ENCODE data around the gene NEO1. TPM values are rescaled to one million over a fixed set of nuclear protein-coding genes. Genes with fewer than 3 reads are reported as not detected.

Gene NEO1, protein sequence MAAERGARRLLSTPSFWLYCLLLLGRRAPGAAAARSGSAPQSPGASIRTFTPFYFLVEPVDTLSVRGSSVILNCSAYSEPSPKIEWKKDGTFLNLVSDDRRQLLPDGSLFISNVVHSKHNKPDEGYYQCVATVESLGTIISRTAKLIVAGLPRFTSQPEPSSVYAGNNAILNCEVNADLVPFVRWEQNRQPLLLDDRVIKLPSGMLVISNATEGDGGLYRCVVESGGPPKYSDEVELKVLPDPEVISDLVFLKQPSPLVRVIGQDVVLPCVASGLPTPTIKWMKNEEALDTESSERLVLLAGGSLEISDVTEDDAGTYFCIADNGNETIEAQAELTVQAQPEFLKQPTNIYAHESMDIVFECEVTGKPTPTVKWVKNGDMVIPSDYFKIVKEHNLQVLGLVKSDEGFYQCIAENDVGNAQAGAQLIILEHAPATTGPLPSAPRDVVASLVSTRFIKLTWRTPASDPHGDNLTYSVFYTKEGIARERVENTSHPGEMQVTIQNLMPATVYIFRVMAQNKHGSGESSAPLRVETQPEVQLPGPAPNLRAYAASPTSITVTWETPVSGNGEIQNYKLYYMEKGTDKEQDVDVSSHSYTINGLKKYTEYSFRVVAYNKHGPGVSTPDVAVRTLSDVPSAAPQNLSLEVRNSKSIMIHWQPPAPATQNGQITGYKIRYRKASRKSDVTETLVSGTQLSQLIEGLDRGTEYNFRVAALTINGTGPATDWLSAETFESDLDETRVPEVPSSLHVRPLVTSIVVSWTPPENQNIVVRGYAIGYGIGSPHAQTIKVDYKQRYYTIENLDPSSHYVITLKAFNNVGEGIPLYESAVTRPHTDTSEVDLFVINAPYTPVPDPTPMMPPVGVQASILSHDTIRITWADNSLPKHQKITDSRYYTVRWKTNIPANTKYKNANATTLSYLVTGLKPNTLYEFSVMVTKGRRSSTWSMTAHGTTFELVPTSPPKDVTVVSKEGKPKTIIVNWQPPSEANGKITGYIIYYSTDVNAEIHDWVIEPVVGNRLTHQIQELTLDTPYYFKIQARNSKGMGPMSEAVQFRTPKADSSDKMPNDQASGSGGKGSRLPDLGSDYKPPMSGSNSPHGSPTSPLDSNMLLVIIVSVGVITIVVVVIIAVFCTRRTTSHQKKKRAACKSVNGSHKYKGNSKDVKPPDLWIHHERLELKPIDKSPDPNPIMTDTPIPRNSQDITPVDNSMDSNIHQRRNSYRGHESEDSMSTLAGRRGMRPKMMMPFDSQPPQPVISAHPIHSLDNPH (N-terminal part only)
- polyA plus RNA-seq (2013): 14.9 and 15.3 TPM in 2 replicates

DNA sequence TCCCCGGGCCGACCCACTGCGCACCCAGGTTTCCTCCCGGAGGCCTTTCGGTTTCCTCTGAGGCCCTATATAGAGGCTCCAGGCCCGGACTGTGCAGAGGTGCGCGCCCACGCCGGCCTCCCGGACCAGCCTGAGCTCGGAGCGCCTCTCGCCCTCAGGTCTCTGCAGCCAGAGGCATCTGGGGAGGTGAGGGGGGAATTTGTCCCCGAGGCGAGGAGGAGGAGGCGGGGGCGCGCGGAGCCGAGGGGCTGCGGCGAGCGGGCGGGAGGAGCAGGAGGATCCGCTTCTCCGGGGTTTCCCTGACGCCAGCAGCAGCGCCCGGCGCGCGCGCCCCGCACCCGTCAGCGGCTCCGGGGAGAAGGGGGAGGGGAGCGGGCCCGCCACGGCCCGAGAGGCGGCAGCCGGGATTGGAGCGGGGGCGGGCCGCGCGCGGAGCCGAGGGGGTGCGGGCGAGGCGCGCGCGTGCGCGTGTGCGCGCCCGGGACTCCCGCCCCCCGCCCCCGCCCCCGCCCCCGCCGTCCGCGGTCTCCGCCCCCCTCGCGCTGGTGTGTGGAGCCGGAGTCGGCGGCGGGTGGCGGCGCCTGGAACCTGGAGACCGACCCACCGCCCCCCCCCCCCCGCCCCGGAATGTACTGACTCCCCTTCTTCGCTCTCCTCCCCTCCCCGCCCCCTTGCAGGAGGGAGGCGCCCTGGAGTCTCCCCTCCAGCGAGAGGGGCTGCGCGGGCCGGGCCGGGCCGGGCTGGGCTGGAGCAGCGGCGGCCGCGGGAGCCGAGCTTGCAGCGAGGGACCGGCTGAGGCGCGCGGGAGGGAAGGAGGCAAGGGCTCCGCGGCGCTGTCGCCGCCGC, at the start of gene NEO1:
TSS of gene NEO1 (plus strand) at position 657 of the 846 bp plus-strand sequence. CDS start 213 bp downstream, outside the sequence.
- peak within 1 kb of the TSS; percentile 60 for H3K4ac ChIP-seq (ENCODE audit: low read depth, low read length)

DNA sequence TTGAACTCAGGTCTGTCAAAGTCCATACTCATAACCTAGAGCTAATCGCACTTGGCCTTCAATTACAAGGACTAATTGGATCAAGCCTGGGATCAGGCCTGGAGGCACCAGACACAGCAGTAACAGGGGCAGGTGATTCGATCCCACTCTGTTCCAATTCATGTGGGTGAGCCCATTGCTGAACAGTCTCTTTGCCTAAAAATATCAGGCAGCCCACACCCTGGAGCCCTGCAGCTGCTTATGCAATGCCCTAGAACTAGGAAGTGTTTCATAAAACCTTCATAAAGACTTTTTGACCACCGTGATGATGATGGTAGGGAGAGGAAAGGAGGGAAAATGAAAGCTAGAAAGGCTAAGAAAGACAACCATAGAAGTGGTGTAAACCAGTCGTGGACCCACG, 47.8 kb upstream of the NEO1 start:
- Histone ChIP-seq H3K4ac (ENCODE audit: low read depth, low read length) (no peak overlapping the region), H2AK5ac (ENCODE audit: low read length) (no peak overlapping the region), H3K4me2 (ENCODE audit: low read length) (no peak overlapping the region), H3K79me1 (ENCODE audit: low read length) (no peaks in the 10 kb centered on the region), H2BK12ac (ENCODE audit: low read length) (no peak overlapping the region), H4K12ac (ENCODE audit: low read depth, low read length) (no peak overlapping the region), H3K4me3 (ENCODE audit: low read depth, low read length) (no peak overlapping the region), H3K9ac (ENCODE audit: low read length) (no peak overlapping the region), H4K91ac (ENCODE audit: low read depth, low read length) (no peak overlapping the region), H2BK5ac (ENCODE audit: low read depth, low read length, poor library complexity) (no peak overlapping the region), H3K9me3 (ENCODE audit: insufficient read depth, low read depth, low read length) (no peaks in the 10 kb centered on the region), H4K8ac (ENCODE audit: low read depth, low read length) (no peak overlapping the region), H3K14ac (ENCODE audit: low read length) (no peak overlapping the region), H2AFZ (ENCODE audit: insufficient read depth, low read length, poor library complexity) (no peak overlapping the region), H3K79me2 (ENCODE audit: control insufficient read depth, insufficient read depth, low read length, poor library complexity) (no peaks in the 10 kb centered on the region), H3K18ac (ENCODE audit: low read length) (no peak overlapping the region), H3K23ac (ENCODE audit: low read length) (no peak overlapping the region), H2BK120ac (ENCODE audit: insufficient read depth, low read length, poor library complexity) (no peak overlapping the region), H3K27ac (ENCODE audit: low read depth, low read length) (no peak overlapping the region), H3K4me1 (ENCODE audit: control insufficient read depth in 1 of 2, insufficient read depth in 2 of 2, low read length in 2 of 2) (no peaks in the 10 kb centered on the region), H3K27me3 (ENCODE audit: insufficient read depth, low read length) (no peaks in the 10 kb centered on the region), H3K36me3 (ENCODE audit: control insufficient read depth in 1 of 2, insufficient read depth in 2 of 2, low read length in 2 of 2) (no peaks in the 10 kb centered on the region)
- no CpG with 5 or more reads among the region's 5 CpGs for WGBS (ENCODE audit: extremely low coverage, insufficient coverage, insufficient read length)
- DNase-seq: no peak

More for the DNA sequence above, at the start of gene NEO1:
- H3K18ac ChIP-seq (ENCODE audit: low read length): peak within 1 kb of the TSS; percentile 76
- no peaks in the 10 kb centered on the region for H3K27me3 ChIP-seq (ENCODE audit: insufficient read depth, low read length)
- no CpG with 5 or more reads among the region's 108 CpGs for WGBS (ENCODE audit: extremely low coverage, insufficient coverage, insufficient read length)
- H3K9me3 ChIP-seq (ENCODE audit: insufficient read depth, low read depth, low read length): no peaks in the 10 kb centered on the region
- peak within 1 kb of the TSS; percentile 79 for H4K91ac ChIP-seq (ENCODE audit: low read depth, low read length)
- peak within 1 kb of the TSS; percentile 95 for H3K4me3 ChIP-seq (ENCODE audit: low read depth, low read length)
- H3K27ac ChIP-seq (ENCODE audit: low read depth, low read length): peak within 1 kb of the TSS; percentile 84
- DNase-seq: peak; percentile 71 to 76
- peaks cover 2% of the 10 kb centered on the region for H3K79me2 ChIP-seq (ENCODE audit: control insufficient read depth, insufficient read depth, low read length, poor library complexity)
- no peak within 1 kb of the TSS for H3K23ac ChIP-seq (ENCODE audit: low read length)
- no peak within 1 kb of the TSS for H2AK5ac ChIP-seq (ENCODE audit: low read length)
- peak within 1 kb of the TSS; percentile 68 for H2BK5ac ChIP-seq (ENCODE audit: low read depth, low read length, poor library complexity)
- peak within 1 kb of the TSS; percentile 63 for H4K12ac ChIP-seq (ENCODE audit: low read depth, low read length)
- peaks cover 8% of the 10 kb centered on the region for H3K79me1 ChIP-seq (ENCODE audit: low read length)
- peak within 1 kb of the TSS; percentile 86 for H4K8ac ChIP-seq (ENCODE audit: low read depth, low read length)
- H3K14ac ChIP-seq (ENCODE audit: low read length): peak within 1 kb of the TSS; percentile 93
- no peaks in the 10 kb centered on the region for H3K36me3 ChIP-seq (ENCODE audit: control insufficient read depth in 1 of 2, insufficient read depth in 2 of 2, low read length in 2 of 2)
- H3K4me2 ChIP-seq (ENCODE audit: low read length): peak within 1 kb of the TSS; percentile 67
- H3K4me1 ChIP-seq (ENCODE audit: control insufficient read depth in 1 of 2, insufficient read depth in 2 of 2, low read length in 2 of 2): peaks cover 0 to 3% of the 10 kb centered on the region in 2 experiments
- H3K9ac ChIP-seq (ENCODE audit: low read length): peak within 1 kb of the TSS; percentile 41
- H2AFZ ChIP-seq (ENCODE audit: insufficient read depth, low read length, poor library complexity): peak within 1 kb of the TSS; percentile 92
- H2BK12ac ChIP-seq (ENCODE audit: low read length): peak within 1 kb of the TSS; percentile 80
- peak within 1 kb of the TSS; percentile 52 for H2BK120ac ChIP-seq (ENCODE audit: insufficient read depth, low read length, poor library complexity)

DNA sequence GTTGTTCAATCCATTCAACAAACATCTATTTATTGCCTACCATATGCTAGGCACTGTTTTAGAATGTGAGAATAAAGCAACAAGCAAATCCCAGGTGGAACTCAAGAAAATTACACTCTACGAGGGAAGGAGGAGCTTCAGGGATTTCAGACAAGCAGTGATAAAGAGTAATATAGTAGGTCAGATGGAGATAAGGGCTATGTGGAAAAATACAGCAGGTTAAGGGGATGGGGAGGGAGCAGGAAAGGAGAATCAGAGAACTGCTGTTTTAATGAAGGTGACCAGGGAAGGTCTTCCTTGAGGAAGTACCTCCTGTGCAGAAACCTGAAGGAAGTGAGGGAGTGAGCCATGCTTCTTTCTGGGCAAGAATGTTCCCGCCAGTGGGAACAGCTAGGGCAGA, 47.2 kb upstream of the NEO1 start:
- no peaks in the 10 kb centered on the region for H3K79me2 ChIP-seq (ENCODE audit: control insufficient read depth, insufficient read depth, low read length, poor library complexity)
- no peak overlapping the region for H3K9ac ChIP-seq (ENCODE audit: low read length)
- DNase-seq: no peak
- H2AK5ac ChIP-seq (ENCODE audit: low read length): no peak overlapping the region
- H3K4me3 ChIP-seq (ENCODE audit: low read depth, low read length): no peak overlapping the region
- no peak overlapping the region for H3K14ac ChIP-seq (ENCODE audit: low read length)
- H3K36me3 ChIP-seq (ENCODE audit: control insufficient read depth in 1 of 2, insufficient read depth in 2 of 2, low read length in 2 of 2): no peaks in the 10 kb centered on the region
- H4K91ac ChIP-seq (ENCODE audit: low read depth, low read length): no peak overlapping the region
- no peak overlapping the region for H2AFZ ChIP-seq (ENCODE audit: insufficient read depth, low read length, poor library complexity)
- H3K79me1 ChIP-seq (ENCODE audit: low read length): no peaks in the 10 kb centered on the region
- H3K9me3 ChIP-seq (ENCODE audit: insufficient read depth, low read depth, low read length): no peaks in the 10 kb centered on the region
- no peak overlapping the region for H3K4me2 ChIP-seq (ENCODE audit: low read length)
- H3K18ac ChIP-seq (ENCODE audit: low read length): no peak overlapping the region
- no peak overlapping the region for H3K4ac ChIP-seq (ENCODE audit: low read depth, low read length)
- H2BK120ac ChIP-seq (ENCODE audit: insufficient read depth, low read length, poor library complexity): no peak overlapping the region
- H2BK5ac ChIP-seq (ENCODE audit: low read depth, low read length, poor library complexity): no peak overlapping the region
- no peak overlapping the region for H3K23ac ChIP-seq (ENCODE audit: low read length)
- no peaks in the 10 kb centered on the region for H3K4me1 ChIP-seq (ENCODE audit: control insufficient read depth in 1 of 2, insufficient read depth in 2 of 2, low read length in 2 of 2)
- no peak overlapping the region for H3K27ac ChIP-seq (ENCODE audit: low read depth, low read length)
- H3K27me3 ChIP-seq (ENCODE audit: insufficient read depth, low read length): no peaks in the 10 kb centered on the region
- H2BK12ac ChIP-seq (ENCODE audit: low read length): no peak overlapping the region
- no peak overlapping the region for H4K8ac ChIP-seq (ENCODE audit: low read depth, low read length)
- no peak overlapping the region for H4K12ac ChIP-seq (ENCODE audit: low read depth, low read length)
- no CpG with 5 or more reads among the region's 2 CpGs for WGBS (ENCODE audit: extremely low coverage, insufficient coverage, insufficient read length)
